Activated CD8-positive, alpha-beta T cell treated with anti-CD3 and anti-CD28 coated beads for 36 hours (primary cell): ENCODE measurements around the gene CEP250. TPM values are rescaled to one million over a fixed set of nuclear protein-coding genes. Genes with fewer than 3 reads are reported as not detected.

ENCODE experiments used
- ATAC-seq: fragments of 200-7000 bp; cut with Tn5 transposase; one replicate; pipeline ENCODE4 v1.10.0; 2021; ENCODE audit warnings: mild to moderate bottlenecking, moderate library complexity
- CTCF ChIA-PET: fragments of 350-600 bp; sonication (Branson Sonifier 250); formaldehyde crosslinking; loops from one replicate; lab custom pipeline; 2021; ENCODE audit warnings: antibody characterized with exemption; lab: Charles Lee
- POLR2A ChIA-PET: fragments of 350-600 bp; sonication (Branson Sonifier 250); formaldehyde crosslinking; loops from one replicate; lab custom pipeline; 2021; ENCODE audit warnings: antibody characterized with exemption; lab: Charles Lee
- DNase-seq: peaks from one replicate; pipeline ENCODE4 v3.0.0-alpha.2; 2020
- H3K27ac Mint-ChIP-seq: one replicate; pipeline ENCODE4 v1.8.0; 2021; ENCODE audit warnings: mild to moderate bottlenecking, mixed read lengths
- H3K27me3 Mint-ChIP-seq: one replicate; pipeline ENCODE4 v1.8.0; 2021; ENCODE audit warnings: mixed read lengths
- H3K36me3 Mint-ChIP-seq: one replicate; pipeline ENCODE4 v1.8.0; 2021; ENCODE audit warnings: low read depth, mixed read lengths
- H3K4me1 Mint-ChIP-seq: one replicate; pipeline ENCODE4 v1.8.0; 2021; ENCODE audit warnings: low read depth, mixed read lengths
- H3K4me3 Mint-ChIP-seq: one replicate; pipeline ENCODE4 v1.8.0; 2021; ENCODE audit warnings: mild to moderate bottlenecking, moderate library complexity, mixed read lengths
- H3K9me3 Mint-ChIP-seq: one replicate; pipeline ENCODE4 v1.8.0; 2021; ENCODE audit warnings: mixed read lengths
- CTCF ChIP-seq: fragments of 200-600 bp; IDR thresholded peaks from one replicate; pipeline ENCODE4 v1.8.0; 2022; ENCODE audit warnings: antibody characterized with exemption, mild to moderate bottlenecking
- intact Hi-C: fragments of 100-400 bp; cut with micrococcal nuclease; formaldehyde crosslinking; loops from one replicate; pipeline ENCODE4 v1.10.0; 2022
- total RNA-seq, 2 experiments: library from RNA; stranded (reverse); gene quantifications; one replicate each; pipeline ENCODE4 v1.2.3, GENCODE V29; 2021

CEP250 gene
- total RNA-seq, 2 experiments from 2014 or later: 56.0 to 60.3 TPM

GRCh38 chr20:35476288-35476687 lies 20.9 kb downstream of the CEP250 start:
- ChIA-PET POLR2A (interaction anchor here (0.6 to 0.7 kb wide), 3 partner anchors 9 to 579 kb away, joined by 3 to 4 read pairs (median 3); no protein-coding TSS in a partner anchor), CTCF (interaction anchor here (1.3 kb wide), 1 partner anchor 14 kb away, joined by 3 read pairs; no protein-coding TSS in a partner anchor)
- no peak for TF ChIP-seq CTCF
- no peak overlapping the region for H3K4me3 Mint-ChIP-seq
- ATAC-seq: no peak
- no peak overlapping the region for H3K27ac Mint-ChIP-seq
- H3K4me1 Mint-ChIP-seq: peaks cover 4% of the 10 kb centered on the region
- no peaks in the 10 kb centered on the region for H3K27me3 Mint-ChIP-seq
- intact Hi-C loops: no loop called here
- no peak for DNase-seq
- H3K36me3 Mint-ChIP-seq: peaks cover 23% of the 10 kb centered on the region
- no peaks in the 10 kb centered on the region for H3K9me3 Mint-ChIP-seq

- POLR2A ChIA-PET: interaction anchor here (0.6 to 2.8 kb wide), 2 partner anchors 12 to 185 kb away, joined by 3 to 7 read pairs; no protein-coding TSS in a partner anchor
- DNase-seq (peak; percentile 32), ATAC-seq (no peak)
- no peak for TF ChIP-seq CTCF
- no peaks in the 10 kb centered on the region for H3K27me3 Mint-ChIP-seq
- peaks cover 26% of the 10 kb centered on the region for H3K36me3 Mint-ChIP-seq
- H3K9me3 Mint-ChIP-seq: no peaks in the 10 kb centered on the region
- H3K4me1 Mint-ChIP-seq: peaks cover 4% of the 10 kb centered on the region
- CTCF ChIA-PET: interaction anchor here (1.0 to 2.3 kb wide), 6 partner anchors 8 to 140 kb away, joined by 3 to 6 read pairs (median 4); no protein-coding TSS in a partner anchor
- intact Hi-C loops: no loop called here
- peak overlapping the region; percentile 46 for H3K27ac Mint-ChIP-seq
- no peak overlapping the region for H3K4me3 Mint-ChIP-seq
Observed at GRCh38 chr20:35478804-35479472, 23.5 kb downstream of the CEP250 start.

GRCh38 chr20:35479798-35480197 lies 24.4 kb downstream of the CEP250 start:
- Mint-ChIP-seq H3K4me1 (peaks cover 8% of the 10 kb centered on the region), H3K36me3 (peaks cover 33% of the 10 kb centered on the region), H3K4me3 (no peak overlapping the region), H3K27ac (peak overlapping the region; percentile 53), H3K9me3 (peaks cover 3% of the 10 kb centered on the region), H3K27me3 (no peaks in the 10 kb centered on the region)
- no peak for TF ChIP-seq CTCF
- POLR2A ChIA-PET: interaction anchor here (0.6 to 2.8 kb wide), 3 partner anchors 11 to 184 kb away, joined by 3 to 7 read pairs (median 4); no protein-coding TSS in a partner anchor
- intact Hi-C loops: no loop called here
- ATAC-seq (no peak), DNase-seq (no peak)
- CTCF ChIA-PET: interaction anchor here (1.0 to 2.3 kb wide), 6 partner anchors 9 to 139 kb away, joined by 3 to 6 read pairs (median 4); no protein-coding TSS in a partner anchor

GRCh38 chr20:35487479-35487878 lies 32.1 kb downstream of the CEP250 start:
- ATAC-seq: no peak
- TF ChIP-seq CTCF: no peak
- H3K9me3 Mint-ChIP-seq: peaks cover 3% of the 10 kb centered on the region
- ChIA-PET CTCF (interaction anchor here (0.8 to 3.2 kb wide), 2 partner anchors 24 to 41 kb away, joined by 3 to 20 read pairs; no protein-coding TSS in a partner anchor), POLR2A (interaction anchor here (0.7 to 1.1 kb wide), 3 partner anchors 12 to 1112 kb away, joined by 3 read pairs; no protein-coding TSS in a partner anchor)
- H3K4me3 Mint-ChIP-seq: no peak overlapping the region
- peaks cover 58% of the 10 kb centered on the region for H3K36me3 Mint-ChIP-seq
- intact Hi-C loops: no loop called here
- H3K27me3 Mint-ChIP-seq: no peaks in the 10 kb centered on the region
- H3K27ac Mint-ChIP-seq: no peak overlapping the region
- DNase-seq: no peak
- peaks cover 45% of the 10 kb centered on the region for H3K4me1 Mint-ChIP-seq
